ENCODE measurements around the gene ARHGAP31.

ARHGAP31 gene

DNA sequence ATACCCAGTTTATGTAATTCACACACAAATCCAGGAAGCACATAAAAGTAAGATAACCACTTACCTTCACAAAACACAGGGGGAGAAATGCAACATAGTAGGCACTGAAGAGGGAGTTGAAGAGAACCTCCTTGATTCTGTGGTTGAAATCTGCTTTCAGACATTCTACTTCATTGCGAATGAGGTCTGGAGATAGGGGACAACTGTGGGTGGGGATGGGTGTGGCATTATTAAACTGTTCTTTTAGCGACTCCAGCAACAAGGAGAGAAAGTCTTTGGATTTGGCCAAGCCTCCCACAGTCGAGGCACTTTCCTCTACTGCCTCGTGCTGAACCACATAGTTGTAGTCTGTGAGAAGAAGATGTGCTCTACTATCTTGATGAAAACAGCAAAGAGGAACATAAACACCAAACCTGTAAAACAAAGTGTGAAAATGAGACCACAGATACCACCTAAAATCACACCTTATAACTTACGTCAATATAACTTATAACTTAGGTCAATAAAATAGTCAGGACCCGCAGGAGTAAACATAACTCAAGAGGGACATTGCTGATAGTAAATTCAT is 143.6 kb downstream of the ARHGAP31 start:
- no peak for DNase-seq (ENCODE audit: low read depth)

DNA sequence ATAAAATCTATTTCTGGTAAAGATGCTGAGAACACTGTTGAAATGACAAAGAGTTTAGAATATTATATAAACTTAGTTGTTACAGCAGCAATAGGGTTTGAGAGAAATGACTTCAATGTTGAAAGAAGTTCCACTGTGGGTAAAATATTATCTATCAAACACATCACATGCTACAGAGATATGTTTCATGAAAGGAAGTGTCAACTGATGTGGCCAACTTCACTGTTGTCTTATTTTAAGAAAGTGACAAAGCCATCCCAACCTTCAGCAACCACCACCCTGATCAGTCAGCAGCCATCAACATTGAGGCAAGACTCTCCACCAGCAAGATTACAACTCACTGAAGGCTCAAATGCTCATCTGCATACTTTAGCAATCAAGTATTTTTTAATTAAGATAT is 149.0 kb downstream of the ARHGAP31 start:
- no peak for DNase-seq (ENCODE audit: low read depth)

DNA sequence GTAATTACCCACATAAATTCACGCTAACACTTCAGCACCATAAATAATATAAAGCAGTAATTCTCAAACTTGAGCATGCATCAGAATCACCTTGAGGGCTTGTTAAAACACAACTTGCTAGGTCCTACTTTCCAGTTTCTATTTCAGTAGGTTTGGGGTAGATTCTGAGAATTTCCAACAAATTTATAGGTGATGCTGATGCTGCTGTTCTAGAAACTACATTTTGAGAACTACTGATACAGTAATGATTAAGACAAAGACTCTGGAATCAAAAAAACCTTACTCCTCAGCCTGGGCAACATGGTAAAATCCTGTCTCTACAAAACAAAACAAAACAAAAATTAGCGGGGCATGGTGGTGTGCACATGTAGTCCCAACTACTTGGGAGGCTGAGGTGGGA is 150.4 kb downstream of the ARHGAP31 start:
- no peak for DNase-seq (ENCODE audit: low read depth)

DNA sequence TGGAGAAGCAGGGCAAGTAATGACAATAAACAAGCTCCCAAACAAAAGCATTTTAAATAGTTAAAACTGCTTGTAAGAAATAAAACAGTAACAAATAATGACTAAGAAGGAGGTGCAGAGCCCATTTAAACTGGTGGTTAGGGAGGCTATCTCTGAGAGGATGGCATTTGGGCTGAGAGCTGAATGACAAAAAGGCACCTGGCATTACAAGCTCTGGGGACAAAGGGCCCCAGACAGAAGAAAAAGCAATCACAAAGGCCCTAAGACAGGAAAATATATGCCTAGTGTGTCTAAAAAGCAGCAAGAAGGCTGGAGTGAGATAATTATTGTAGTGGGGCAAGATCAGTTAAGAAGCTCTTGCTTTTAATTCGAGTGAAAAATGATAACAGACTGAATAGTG is 159.6 kb downstream of the ARHGAP31 start:
- no peak for DNase-seq (ENCODE audit: low read depth)

DNA sequence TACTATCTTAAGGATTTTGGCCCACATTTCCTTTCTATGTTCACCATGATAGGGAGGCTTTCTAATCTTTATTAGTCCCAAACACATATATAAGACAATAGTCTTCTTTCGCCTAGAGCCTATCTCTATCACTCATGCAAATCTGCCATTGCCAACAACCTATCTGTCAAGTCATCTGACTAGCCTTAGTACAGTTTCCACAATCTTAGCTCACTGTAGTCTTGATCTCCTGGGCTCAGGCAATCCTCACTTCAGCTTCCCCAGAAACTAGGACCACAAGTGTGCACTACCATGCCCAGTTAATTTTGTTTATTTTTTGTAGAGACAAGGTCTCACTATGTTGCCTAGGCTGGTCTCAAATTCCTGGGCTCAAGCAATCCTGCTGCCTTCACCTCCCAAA is 162.3 kb downstream of the ARHGAP31 start:
- no peak for DNase-seq (ENCODE audit: low read depth)

DNA sequence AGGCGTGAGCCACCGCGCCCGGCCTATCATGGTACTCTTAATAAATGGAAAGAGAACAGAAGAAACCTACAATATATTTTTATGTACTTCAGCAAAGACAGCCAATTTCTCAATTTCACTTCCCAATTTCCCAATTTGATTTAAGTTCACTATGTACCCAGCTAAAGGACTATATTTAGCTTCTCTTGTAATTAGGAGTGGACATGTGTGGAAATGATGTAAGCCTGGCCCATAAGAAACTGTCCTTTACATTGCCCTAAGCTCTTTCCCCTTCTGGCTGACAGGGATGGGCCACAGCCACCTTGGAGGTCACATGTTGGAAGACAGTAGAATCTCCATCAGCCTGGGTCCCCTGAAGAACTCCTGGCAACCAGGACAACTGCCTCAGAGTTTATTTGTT is 163.1 kb downstream of the ARHGAP31 start:
- no peak for DNase-seq (ENCODE audit: low read depth)

DNA sequence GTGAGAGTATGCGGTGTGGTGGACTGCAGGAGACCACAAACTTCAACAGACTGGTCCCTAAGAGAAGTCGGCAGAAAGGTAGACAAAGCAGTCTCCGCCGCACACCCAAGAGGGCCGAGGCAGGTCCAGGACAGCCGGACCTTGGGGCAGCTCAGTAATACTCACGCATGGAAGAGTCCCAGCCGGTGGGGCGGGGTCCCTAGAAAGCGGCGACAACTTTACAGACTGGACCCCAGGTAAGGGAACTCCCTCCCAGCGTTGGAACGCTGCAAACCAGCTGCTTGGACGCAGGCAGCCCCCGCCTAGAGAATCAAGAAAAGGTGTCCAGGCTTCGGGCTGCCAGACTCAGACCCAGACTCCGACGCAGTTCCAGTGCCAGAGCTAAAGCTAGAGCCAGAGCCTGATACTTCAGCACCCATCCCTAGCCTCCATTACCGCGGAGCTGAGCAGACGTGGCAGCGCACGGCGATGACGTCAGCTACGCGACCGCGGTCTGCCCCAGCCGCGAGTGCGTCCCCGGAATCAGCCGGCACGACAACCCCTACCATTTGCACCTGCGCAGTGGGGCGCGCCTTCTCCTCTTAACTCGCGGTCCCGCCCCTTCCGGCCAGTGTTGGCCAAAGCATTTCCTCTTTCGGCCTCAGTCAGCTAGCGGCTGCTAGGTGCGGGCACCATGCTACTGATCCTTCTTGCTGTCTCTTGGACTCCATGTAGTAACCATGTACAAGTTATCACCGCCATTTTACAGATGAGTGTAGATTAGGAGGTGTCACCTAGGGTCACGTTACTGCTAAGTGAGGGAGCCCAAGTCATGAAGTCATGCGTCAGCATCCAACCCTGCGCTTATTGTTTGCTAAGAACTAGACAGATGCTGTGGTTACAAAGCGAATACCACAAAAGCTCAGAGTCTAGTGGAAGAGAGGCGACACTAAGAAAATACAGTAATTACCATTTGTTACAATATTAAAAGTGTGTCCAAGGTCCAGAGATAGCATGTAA is 169.3 kb downstream of the ARHGAP31 start, which contains the start of gene TMEM39A:
TMEM39A (minus strand) TSS at position 445 of the 999 bp plus-strand sequence. CDS start 1,541 bp downstream, outside the sequence.
- peak; percentile 96 for DNase-seq (ENCODE audit: low read depth)

DNA sequence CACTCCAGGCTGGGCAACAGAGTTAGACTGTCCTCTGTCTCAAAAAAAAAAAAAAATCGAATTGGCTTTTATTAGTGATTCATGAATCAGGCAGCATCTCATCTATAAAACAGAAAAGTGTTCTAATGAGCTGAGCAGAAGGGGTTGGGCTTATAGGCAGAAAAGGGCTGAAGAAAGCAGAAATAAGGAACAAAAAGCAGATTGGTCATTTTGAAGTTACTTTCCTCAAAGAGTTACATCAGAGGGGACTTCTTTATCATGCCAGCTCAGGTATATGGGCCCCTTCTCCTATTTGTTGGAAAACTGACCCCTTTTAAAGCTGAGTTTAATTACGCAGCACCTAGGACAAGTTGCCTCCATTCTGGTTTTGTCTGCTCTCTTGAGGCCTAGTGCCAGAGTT is 173.9 kb downstream of the ARHGAP31 start:
- DNase-seq (ENCODE audit: low read depth), result no peak

DNA sequence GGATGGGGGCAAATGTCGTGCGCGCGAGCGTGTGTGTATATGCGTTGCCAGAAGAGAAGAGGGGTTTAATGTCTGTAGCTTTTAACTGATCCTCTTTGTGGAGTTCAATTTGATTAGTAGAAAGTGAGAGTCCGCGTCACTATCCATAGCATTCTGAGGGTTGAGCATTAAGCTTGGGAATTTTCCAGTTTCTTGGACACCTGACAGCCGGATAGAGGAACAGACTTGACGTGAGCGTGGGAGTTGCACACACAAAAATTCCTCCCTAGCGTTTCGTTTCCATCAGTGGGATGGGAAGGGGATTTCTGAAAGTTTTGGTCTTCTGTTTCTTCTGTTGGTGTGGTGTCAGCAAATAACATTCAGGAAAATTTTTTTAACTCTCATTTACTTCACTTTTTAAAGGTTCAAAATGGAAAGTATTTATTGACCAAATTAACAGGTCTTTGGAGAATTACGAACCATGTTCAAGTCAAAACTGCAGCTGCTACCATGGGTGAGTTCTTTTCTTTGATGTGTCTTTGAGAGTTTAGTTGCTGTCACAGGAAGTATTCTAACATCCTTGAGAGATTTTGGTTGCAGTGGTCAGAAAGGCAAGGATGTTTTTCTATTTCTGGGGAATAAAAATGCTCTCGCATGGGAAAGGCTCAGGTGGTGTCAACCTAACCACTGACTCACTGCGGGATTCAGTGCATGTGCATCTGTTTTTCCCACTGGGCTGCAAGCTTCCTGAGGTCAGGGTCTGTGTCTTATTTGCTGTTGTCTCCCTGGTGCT is 175.4 kb downstream of the ARHGAP31 start:
- DNase-seq (ENCODE audit: low read depth), result no peak

Data from fibroblast of the conjunctiva (primary cell).